ENCODE data around the gene SLC17A4. TPM values are rescaled to one million over a fixed set of nuclear protein-coding genes. Genes with fewer than 3 reads are reported as not detected.

The SLC17A4 gene
- total and polyA plus RNA-seq, 2 experiments from 2014 or later: not detected

DNA sequence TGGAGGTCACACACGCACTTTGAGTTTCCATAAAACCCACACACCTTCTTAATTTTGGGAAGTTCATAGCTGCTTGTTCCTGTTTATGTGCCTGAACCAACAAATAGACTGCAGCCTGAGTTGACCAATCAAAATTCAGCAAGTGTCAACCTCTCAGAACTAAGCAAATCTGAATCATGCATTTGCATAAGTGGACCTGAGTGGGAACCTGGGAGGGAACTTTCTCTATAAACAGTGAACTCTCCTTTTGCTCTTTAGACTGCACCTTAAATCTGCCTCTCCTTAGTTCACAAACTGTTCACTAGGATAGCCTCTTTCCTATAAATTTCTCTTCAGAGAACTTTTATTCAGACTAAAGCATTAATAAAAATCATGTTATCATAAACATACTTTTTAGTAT is 39.4 kb downstream of the SLC17A4 start (continued):
- TF ChIP-seq, protein P1, sequence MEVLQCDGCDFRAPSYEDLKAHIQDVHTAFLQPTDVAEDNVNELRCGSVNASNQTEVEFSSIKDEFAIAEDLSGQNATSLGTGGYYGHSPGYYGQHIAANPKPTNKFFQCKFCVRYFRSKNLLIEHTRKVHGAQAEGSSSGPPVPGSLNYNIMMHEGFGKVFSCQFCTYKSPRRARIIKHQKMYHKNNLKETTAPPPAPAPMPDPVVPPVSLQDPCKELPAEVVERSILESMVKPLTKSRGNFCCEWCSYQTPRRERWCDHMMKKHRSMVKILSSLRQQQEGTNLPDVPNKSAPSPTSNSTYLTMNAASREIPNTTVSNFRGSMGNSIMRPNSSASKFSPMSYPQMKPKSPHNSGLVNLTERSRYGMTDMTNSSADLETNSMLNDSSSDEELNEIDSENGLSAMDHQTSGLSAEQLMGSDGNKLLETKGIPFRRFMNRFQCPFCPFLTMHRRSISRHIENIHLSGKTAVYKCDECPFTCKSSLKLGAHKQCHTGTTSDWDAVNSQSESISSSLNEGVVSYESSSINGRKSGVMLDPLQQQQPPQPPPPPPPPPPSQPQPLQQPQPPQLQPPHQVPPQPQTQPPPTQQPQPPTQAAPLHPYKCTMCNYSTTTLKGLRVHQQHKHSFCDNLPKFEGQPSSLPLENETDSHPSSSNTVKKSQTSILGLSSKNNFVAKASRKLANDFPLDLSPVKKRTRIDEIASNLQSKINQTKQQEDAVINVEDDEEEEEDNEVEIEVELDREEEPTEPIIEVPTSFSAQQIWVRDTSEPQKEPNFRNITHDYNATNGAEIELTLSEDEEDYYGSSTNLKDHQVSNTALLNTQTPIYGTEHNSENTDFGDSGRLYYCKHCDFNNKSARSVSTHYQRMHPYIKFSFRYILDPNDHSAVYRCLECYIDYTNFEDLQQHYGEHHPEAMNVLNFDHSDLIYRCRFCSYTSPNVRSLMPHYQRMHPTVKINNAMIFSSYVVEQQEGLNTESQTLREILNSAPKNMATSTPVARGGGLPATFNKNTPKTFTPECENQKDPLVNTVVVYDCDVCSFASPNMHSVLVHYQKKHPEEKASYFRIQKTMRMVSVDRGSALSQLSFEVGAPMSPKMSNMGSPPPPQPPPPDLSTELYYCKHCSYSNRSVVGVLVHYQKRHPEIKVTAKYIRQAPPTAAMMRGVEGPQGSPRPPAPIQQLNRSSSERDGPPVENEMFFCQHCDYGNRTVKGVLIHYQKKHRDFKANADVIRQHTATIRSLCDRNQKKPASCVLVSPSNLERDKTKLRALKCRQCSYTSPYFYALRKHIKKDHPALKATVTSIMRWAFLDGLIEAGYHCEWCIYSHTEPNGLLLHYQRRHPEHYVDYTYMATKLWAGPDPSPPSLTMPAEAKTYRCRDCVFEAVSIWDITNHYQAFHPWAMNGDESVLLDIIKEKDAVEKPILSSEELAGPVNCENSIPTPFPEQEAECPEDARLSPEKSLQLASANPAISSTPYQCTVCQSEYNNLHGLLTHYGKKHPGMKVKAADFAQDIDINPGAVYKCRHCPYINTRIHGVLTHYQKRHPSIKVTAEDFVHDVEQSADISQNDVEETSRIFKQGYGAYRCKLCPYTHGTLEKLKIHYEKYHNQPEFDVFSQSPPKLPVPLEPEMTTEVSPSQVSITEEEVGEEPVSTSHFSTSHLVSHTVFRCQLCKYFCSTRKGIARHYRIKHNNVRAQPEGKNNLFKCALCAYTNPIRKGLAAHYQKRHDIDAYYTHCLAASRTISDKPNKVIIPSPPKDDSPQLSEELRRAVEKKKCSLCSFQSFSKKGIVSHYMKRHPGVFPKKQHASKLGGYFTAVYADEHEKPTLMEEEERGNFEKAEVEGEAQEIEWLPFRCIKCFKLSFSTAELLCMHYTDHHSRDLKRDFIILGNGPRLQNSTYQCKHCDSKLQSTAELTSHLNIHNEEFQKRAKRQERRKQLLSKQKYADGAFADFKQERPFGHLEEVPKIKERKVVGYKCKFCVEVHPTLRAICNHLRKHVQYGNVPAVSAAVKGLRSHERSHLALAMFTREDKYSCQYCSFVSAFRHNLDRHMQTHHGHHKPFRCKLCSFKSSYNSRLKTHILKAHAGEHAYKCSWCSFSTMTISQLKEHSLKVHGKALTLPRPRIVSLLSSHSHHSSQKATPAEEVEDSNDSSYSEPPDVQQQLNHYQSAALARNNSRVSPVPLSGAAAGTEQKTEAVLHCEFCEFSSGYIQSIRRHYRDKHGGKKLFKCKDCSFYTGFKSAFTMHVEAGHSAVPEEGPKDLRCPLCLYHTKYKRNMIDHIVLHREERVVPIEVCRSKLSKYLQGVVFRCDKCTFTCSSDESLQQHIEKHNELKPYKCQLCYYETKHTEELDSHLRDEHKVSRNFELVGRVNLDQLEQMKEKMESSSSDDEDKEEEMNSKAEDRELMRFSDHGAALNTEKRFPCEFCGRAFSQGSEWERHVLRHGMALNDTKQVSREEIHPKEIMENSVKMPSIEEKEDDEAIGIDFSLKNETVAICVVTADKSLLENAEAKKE (CRISPR knock-in tag; IDR thresholded peaks at IDR 0.05): no peak

DNA sequence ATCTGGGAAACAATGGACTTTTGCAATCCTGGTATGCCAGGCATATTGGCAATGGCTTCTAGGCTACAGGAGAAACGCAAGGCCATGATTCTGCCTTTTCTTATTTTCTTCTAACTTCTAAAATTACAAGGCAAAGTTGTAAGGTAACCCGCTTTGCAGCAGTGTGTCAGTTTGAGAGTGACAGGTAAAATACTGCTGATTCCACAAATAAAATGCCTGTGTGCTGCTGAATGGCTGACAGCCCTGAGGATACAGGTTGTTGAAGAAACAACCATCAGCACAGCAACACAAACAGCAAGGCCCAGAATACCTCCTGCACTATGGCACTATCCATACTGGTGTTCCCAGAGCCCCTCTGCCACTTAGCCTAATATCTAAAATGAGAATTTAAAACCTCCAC is 40.2 kb downstream of the SLC17A4 start:
- Histone ChIP-seq H4K20me1 (replicated peaks; ENCODE audit: insufficient read depth) (no peaks in the 10 kb centered on the region), H3K36me3 (ENCODE audit: insufficient read depth) (no peaks in the 10 kb centered on the region), H3K79me2 (replicated peaks; ENCODE audit: insufficient read depth) (no peaks in the 10 kb centered on the region), H3K27ac (ENCODE audit: low read depth) (no peak overlapping the region), H3K4me2 (no peak overlapping the region), H3F3A (replicated peaks; ENCODE audit: low read depth) (no peaks in the 10 kb centered on the region), H3K27me3 (ENCODE audit: insufficient read depth) (no peaks in the 10 kb centered on the region), H3K4me3 (no peak overlapping the region), H3K4me1 (ENCODE audit: insufficient read depth) (no peaks in the 10 kb centered on the region), H2AFZ (peak overlapping the region; percentile 38; the same call in 1 of the 2 replicates), H3K9me2 (ENCODE audit: insufficient read depth) (no peaks in the 10 kb centered on the region)
- Mint-ChIP-seq H3K27me3 (ENCODE audit: insufficient read depth, low read depth, poor library complexity) (no peaks in the 10 kb centered on the region), H3K36me3 (ENCODE audit: low read depth) (no peaks in the 10 kb centered on the region), H3K4me1 (no peaks in the 10 kb centered on the region), H3K4me3 (no peak overlapping the region), H3K27ac (no peak overlapping the region), H3K9me3 (no peaks in the 10 kb centered on the region)
- DNase-seq (ENCODE audit: low spot score) (no peak), ATAC-seq (no peak)
- TF ChIP-seq, protein P2, sequence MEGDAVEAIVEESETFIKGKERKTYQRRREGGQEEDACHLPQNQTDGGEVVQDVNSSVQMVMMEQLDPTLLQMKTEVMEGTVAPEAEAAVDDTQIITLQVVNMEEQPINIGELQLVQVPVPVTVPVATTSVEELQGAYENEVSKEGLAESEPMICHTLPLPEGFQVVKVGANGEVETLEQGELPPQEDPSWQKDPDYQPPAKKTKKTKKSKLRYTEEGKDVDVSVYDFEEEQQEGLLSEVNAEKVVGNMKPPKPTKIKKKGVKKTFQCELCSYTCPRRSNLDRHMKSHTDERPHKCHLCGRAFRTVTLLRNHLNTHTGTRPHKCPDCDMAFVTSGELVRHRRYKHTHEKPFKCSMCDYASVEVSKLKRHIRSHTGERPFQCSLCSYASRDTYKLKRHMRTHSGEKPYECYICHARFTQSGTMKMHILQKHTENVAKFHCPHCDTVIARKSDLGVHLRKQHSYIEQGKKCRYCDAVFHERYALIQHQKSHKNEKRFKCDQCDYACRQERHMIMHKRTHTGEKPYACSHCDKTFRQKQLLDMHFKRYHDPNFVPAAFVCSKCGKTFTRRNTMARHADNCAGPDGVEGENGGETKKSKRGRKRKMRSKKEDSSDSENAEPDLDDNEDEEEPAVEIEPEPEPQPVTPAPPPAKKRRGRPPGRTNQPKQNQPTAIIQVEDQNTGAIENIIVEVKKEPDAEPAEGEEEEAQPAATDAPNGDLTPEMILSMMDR (conservative IDR thresholded peaks at IDR 0.05; ENCODE audit: low read depth in 2 of 2): no peak
- TF ChIP-seq EZH2 (IDR thresholded peaks at IDR 0.05; ENCODE audit: low read depth, unreplicated experiment) (no peak), POLR2AphosphoS5 (IDR thresholded peaks at IDR 0.05; ENCODE audit: low read depth) (no peak), ZNF114 (CRISPR knock-in tag; IDR thresholded peaks at IDR 0.05) (no peak), EZH2phosphoT487 (IDR thresholded peaks at IDR 0.05; ENCODE audit: unreplicated experiment) (no peak)
- TF ChIP-seq, protein P3, sequence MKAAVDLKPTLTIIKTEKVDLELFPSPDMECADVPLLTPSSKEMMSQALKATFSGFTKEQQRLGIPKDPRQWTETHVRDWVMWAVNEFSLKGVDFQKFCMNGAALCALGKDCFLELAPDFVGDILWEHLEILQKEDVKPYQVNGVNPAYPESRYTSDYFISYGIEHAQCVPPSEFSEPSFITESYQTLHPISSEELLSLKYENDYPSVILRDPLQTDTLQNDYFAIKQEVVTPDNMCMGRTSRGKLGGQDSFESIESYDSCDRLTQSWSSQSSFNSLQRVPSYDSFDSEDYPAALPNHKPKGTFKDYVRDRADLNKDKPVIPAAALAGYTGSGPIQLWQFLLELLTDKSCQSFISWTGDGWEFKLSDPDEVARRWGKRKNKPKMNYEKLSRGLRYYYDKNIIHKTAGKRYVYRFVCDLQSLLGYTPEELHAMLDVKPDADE (IDR thresholded peaks at IDR 0.05): no peak
- TF ChIP-seq, protein P1 (CRISPR knock-in tag; IDR thresholded peaks at IDR 0.05): no peak

Measured in GM23338 (cell line).